Mesendoderm (in vitro differentiated cells): ENCODE data around the gene NEXN.
A peak's percentile ranks its signal among the peaks of the same experiment; 100 is the strongest.

ENCODE experiments used
- DNase-seq: peaks from one replicate; pipeline ENCODE4 v3.0.0; 2013
- H2AK5ac ChIP-seq: 2 replicates; pipeline ENCODE4 v1.6.1; 2013; ENCODE audit warnings: low read length, inconsistent platforms
- H2BK120ac ChIP-seq: 2 replicates; pipeline ENCODE4 v1.6.1; 2013; ENCODE audit warnings: low read depth, mild to moderate bottlenecking, low read length, moderate library complexity, mixed read lengths
- H2BK15ac ChIP-seq: replicated peaks from 2 replicates; pipeline ENCODE4 v1.6.1; 2013; ENCODE audit warnings: low read depth, mild to moderate bottlenecking, moderate library complexity
- H2BK5ac ChIP-seq: 2 replicates; pipeline ENCODE4 v1.6.1; 2013; ENCODE audit warnings: low read length, inconsistent platforms
- H3K18ac ChIP-seq: 2 replicates; pipeline ENCODE4 v1.6.1; 2013; ENCODE audit warnings: mild to moderate bottlenecking, low read length, mixed read lengths
- H3K23ac ChIP-seq: one replicate; pipeline ENCODE4 v1.6.1; 2013; ENCODE audit warnings: low read length
- H3K27ac ChIP-seq: 2 replicates; pipeline ENCODE4 v1.5.1; 2013; ENCODE audit warnings: low read depth, mild to moderate bottlenecking, inconsistent platforms, low read length, moderate library complexity
- H3K27me3 ChIP-seq: 2 replicates; pipeline ENCODE4 v1.6.1; 2013; ENCODE audit warnings: low read length, control low read depth, mild to moderate bottlenecking, inconsistent platforms; ENCODE audit not compliant: insufficient read depth, poor library complexity
- H3K36me3 ChIP-seq: 2 replicates; pipeline ENCODE4 v1.6.1; 2013; ENCODE audit warnings: low read length, inconsistent platforms; ENCODE audit not compliant: control insufficient read depth, insufficient read depth
- H3K4ac ChIP-seq: one replicate; pipeline ENCODE4 v1.6.1; 2013; ENCODE audit warnings: low read depth, mild to moderate bottlenecking, low read length, moderate library complexity
- H3K4me1 ChIP-seq: 2 replicates; pipeline ENCODE4 v1.6.1; 2013; ENCODE audit warnings: low read depth, low read length, inconsistent platforms; ENCODE audit not compliant: control insufficient read depth
- H3K4me2 ChIP-seq: 2 replicates; pipeline ENCODE4 v1.6.1; 2013; ENCODE audit warnings: low read length
- H3K4me3 ChIP-seq: 2 replicates; pipeline ENCODE4 v1.5.1; 2013; ENCODE audit warnings: mild to moderate bottlenecking, low read length
- H3K56ac ChIP-seq: one replicate; pipeline ENCODE4 v1.6.1; 2013; ENCODE audit warnings: low read length
- H3K79me1 ChIP-seq: 2 replicates; pipeline ENCODE4 v1.6.1; 2013; ENCODE audit warnings: low read length, inconsistent platforms
- H3K79me2 ChIP-seq: 2 replicates; pipeline ENCODE4 v1.6.1; 2013; ENCODE audit warnings: mild to moderate bottlenecking, low read length; ENCODE audit not compliant: control insufficient read depth, insufficient read depth
- H3K9ac ChIP-seq: 2 replicates; pipeline ENCODE4 v1.6.1; 2013; ENCODE audit warnings: low read length, inconsistent platforms
- H4K5ac ChIP-seq: one replicate; pipeline ENCODE4 v1.6.1; 2013; ENCODE audit warnings: low read length
- H4K8ac ChIP-seq: one replicate; pipeline ENCODE4 v1.6.1; 2013; ENCODE audit warnings: low read depth, mild to moderate bottlenecking, control low read depth, low read length, moderate library complexity
- WGBS: extraction: QIAGEN DNeasy Blood & Tissue Kit; methylation state at CpG from one replicate; pipeline ENCODE4 v1.1.7; 2013; ENCODE audit warnings: low lambda C conversion rate, missing lambda C conversion rate; ENCODE audit not compliant: insufficient coverage; ENCODE audit errors: extremely low coverage; 5-methylcytosine and 5-hydroxymethylcytosine counted together

Gene NEXN

GRCh38 chr1:77942400-77943140, 54.1 kb downstream of the NEXN start:
- Histone ChIP-seq H3K4me1 (no peaks in the 10 kb centered on the region), H2BK5ac (no peak overlapping the region), H4K8ac (no peak overlapping the region), H2BK120ac (no peak overlapping the region), H3K9ac (no peak overlapping the region), H3K23ac (no peak overlapping the region), H3K27ac (no peak overlapping the region), H3K56ac (no peak overlapping the region), H4K5ac (no peak overlapping the region), H3K4me2 (no peak overlapping the region), H3K79me2 (no peaks in the 10 kb centered on the region), H2AK5ac (no peak overlapping the region), H3K79me1 (no peaks in the 10 kb centered on the region), H3K18ac (no peak overlapping the region), H2BK15ac (no peak overlapping the region), H3K27me3 (no peaks in the 10 kb centered on the region), H3K36me3 (peaks cover 2% of the 10 kb centered on the region), H3K4ac (no peak overlapping the region), H3K4me3 (no peak overlapping the region)
- DNase-seq: no peak
- no CpG with 5 or more reads among the region's 4 CpGs for WGBS

GRCh38 chr1:77945345-77945744, 56.9 kb downstream of the NEXN start:
- Histone ChIP-seq H3K56ac (no peak overlapping the region), H2AK5ac (no peak overlapping the region), H4K8ac (no peak overlapping the region), H3K36me3 (peaks cover 2% of the 10 kb centered on the region), H3K18ac (no peak overlapping the region), H2BK5ac (no peak overlapping the region), H2BK120ac (no peak overlapping the region), H3K79me2 (no peaks in the 10 kb centered on the region), H3K79me1 (no peaks in the 10 kb centered on the region), H3K23ac (no peak overlapping the region), H3K9ac (no peak overlapping the region), H3K27me3 (no peaks in the 10 kb centered on the region), H3K4ac (no peak overlapping the region), H3K27ac (no peak overlapping the region), H4K5ac (no peak overlapping the region), H3K4me3 (no peak overlapping the region), H3K4me1 (no peaks in the 10 kb centered on the region), H2BK15ac (no peak overlapping the region), H3K4me2 (no peak overlapping the region)
- DNase-seq: no peak
- WGBS: no CpG with 5 or more reads among the region's 2 CpGs

DNA sequence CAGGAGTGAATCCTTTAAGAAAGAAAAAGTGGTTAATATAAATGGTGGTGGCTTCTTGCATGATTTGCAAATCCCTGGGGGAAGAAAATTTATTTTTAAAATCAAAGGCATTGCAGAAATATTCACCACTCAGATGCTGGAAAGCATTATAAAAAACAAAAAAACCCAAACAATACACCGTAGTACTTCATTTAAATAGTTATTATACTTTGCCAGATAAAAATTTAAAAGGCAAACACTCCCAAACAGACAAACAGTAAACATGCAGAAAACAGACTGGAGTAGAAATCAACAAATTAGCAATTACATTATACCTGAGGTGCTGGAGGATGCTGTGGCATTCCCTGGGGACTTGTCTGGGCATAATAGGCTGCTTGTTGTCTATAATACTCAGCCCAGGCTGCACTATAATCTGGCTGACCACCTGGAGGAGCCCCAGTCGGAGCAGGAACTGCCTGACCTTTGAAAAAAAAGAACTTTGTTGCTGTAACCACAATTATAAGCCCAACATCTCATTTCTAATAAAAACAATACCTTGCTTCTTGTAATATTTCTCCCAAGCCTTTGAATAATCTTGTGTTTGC, 60.5 kb downstream of the NEXN start:
- Histone ChIP-seq H3K27ac (no peak overlapping the region), H3K18ac (no peak overlapping the region), H3K4me2 (no peak overlapping the region), H2BK15ac (no peak overlapping the region), H2BK5ac (no peak overlapping the region), H3K79me1 (no peaks in the 10 kb centered on the region), H3K4me1 (no peaks in the 10 kb centered on the region), H3K36me3 (peaks cover 6% of the 10 kb centered on the region), H2AK5ac (no peak overlapping the region), H3K23ac (no peak overlapping the region), H3K79me2 (peaks cover 4% of the 10 kb centered on the region), H3K4me3 (no peak overlapping the region), H4K5ac (no peak overlapping the region), H3K27me3 (no peaks in the 10 kb centered on the region), H3K9ac (no peak overlapping the region), H4K8ac (no peak overlapping the region), H3K4ac (no peak overlapping the region), H3K56ac (no peak overlapping the region), H2BK120ac (no peak overlapping the region)
- WGBS: 100% methylated on average over 1 of the region's 2 CpGs
- DNase-seq: peak; percentile 30

- H4K5ac ChIP-seq: no peak overlapping the region
- no peak overlapping the region for H3K56ac ChIP-seq
- H3K27ac ChIP-seq: no peak overlapping the region
- H2AK5ac ChIP-seq: no peak overlapping the region
- no peak overlapping the region for H2BK5ac ChIP-seq
- peaks cover 4% of the 10 kb centered on the region for H3K79me2 ChIP-seq
- no peak overlapping the region for H2BK120ac ChIP-seq
- no peak overlapping the region for H4K8ac ChIP-seq
- peaks cover 12% of the 10 kb centered on the region for H3K36me3 ChIP-seq
- no peak overlapping the region for H3K4me2 ChIP-seq
- no peak overlapping the region for H3K23ac ChIP-seq
- no peak for DNase-seq
- H3K79me1 ChIP-seq: peaks cover 2% of the 10 kb centered on the region
- no peaks in the 10 kb centered on the region for H3K27me3 ChIP-seq
- no peak overlapping the region for H2BK15ac ChIP-seq
- H3K4ac ChIP-seq: no peak overlapping the region
- H3K9ac ChIP-seq: no peak overlapping the region
- no peaks in the 10 kb centered on the region for H3K4me1 ChIP-seq
- no peak overlapping the region for H3K18ac ChIP-seq
- no peak overlapping the region for H3K4me3 ChIP-seq
These were observed 62.4 kb downstream of the NEXN start for GRCh38 chr1:77950873-77951272.

DNA sequence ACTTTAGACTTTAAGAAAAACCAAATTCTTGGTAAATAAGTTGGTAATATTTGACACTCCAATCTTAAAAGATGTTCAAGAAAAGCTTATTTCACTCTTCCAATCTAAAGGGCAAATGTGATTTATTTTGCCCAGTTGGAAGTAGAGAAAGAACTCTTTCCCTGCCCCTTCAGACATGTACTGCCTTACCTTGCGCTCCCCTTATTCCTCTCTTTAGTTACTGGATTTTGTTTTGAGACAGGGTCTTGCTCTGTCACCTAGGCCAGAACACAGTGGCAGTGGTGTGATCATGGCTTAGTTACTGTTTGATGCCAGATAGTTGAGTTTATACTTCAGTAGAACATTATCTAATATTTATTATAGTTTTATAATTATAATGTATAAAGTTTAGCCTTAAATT, 62.9 kb downstream of the NEXN start:
- Histone ChIP-seq H3K4me2 (no peak overlapping the region), H3K4me3 (no peak overlapping the region)
- no peak for DNase-seq

DNA sequence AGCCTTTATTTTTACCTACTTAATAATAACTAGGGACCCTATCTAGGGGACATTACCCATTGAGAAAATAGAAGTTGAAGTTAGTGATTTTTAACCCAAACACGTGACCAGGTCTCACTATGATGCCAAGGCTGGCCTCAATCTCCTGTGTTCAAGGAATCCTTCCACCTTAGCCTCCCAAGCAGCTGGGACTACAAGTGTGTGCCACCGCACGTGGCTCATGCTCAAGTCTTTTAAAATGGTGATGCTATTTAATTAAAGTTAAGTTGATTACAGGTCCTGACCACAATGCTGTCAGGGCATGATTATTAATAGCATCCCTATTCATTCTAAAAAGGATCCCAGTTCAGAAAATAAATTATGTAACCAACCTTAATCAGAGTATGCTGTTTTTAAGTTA, 65.5 kb downstream of the NEXN start:
- no peak overlapping the region for H3K4ac ChIP-seq
- no peaks in the 10 kb centered on the region for H3K4me1 ChIP-seq
- WGBS: no CpG with 5 or more reads among the region's 3 CpGs
- H3K9ac ChIP-seq: no peak overlapping the region
- H2AK5ac ChIP-seq: no peak overlapping the region
- no peak overlapping the region for H2BK120ac ChIP-seq
- H3K79me2 ChIP-seq: peaks cover 4% of the 10 kb centered on the region
- H3K27ac ChIP-seq: no peak overlapping the region
- H4K5ac ChIP-seq: no peak overlapping the region
- peaks cover 17% of the 10 kb centered on the region for H3K36me3 ChIP-seq
- no peak overlapping the region for H3K23ac ChIP-seq
- H3K4me2 ChIP-seq: no peak overlapping the region
- H3K56ac ChIP-seq: no peak overlapping the region
- H3K79me1 ChIP-seq: peaks cover 6% of the 10 kb centered on the region
- H2BK5ac ChIP-seq: no peak overlapping the region
- no peak for DNase-seq
- H3K4me3 ChIP-seq: no peak overlapping the region
- no peak overlapping the region for H4K8ac ChIP-seq
- H2BK15ac ChIP-seq: no peak overlapping the region
- H3K27me3 ChIP-seq: no peaks in the 10 kb centered on the region
- no peak overlapping the region for H3K18ac ChIP-seq

More for the DNA sequence above, 62.9 kb downstream of the NEXN start:
- H3K23ac ChIP-seq: no peak overlapping the region
- no peak overlapping the region for H3K9ac ChIP-seq
- no peak overlapping the region for H2BK120ac ChIP-seq
- H3K27me3 ChIP-seq: no peaks in the 10 kb centered on the region
- peaks cover 2% of the 10 kb centered on the region for H3K79me1 ChIP-seq
- no peak overlapping the region for H2BK15ac ChIP-seq
- H3K36me3 ChIP-seq: peaks cover 12% of the 10 kb centered on the region
- H3K79me2 ChIP-seq: peaks cover 4% of the 10 kb centered on the region
- H3K4me1 ChIP-seq: no peaks in the 10 kb centered on the region
- H2AK5ac ChIP-seq: no peak overlapping the region
- H3K27ac ChIP-seq: no peak overlapping the region
- no peak overlapping the region for H3K4ac ChIP-seq
- H4K8ac ChIP-seq: no peak overlapping the region
- H4K5ac ChIP-seq: no peak overlapping the region
- no peak overlapping the region for H2BK5ac ChIP-seq
- no peak overlapping the region for H3K56ac ChIP-seq
- no peak overlapping the region for H3K18ac ChIP-seq
- no CpG with 5 or more reads among the region's 1 CpG for WGBS
